ENCODE results near the gene OCIAD2.
"Not testable (repeated sequence)": the region's sequence is repeated elsewhere in the genome, so short reads cannot be mapped to it uniquely, and the experiment has no call there.

The OCIAD2 gene

GRCh38 chr4:48906206-48907173, at the start of gene OCIAD2:
Gene OCIAD2, minus strand, starts transcription at chr4:48906774. Its CDS starts 2,225 bp downstream, at chr4:48904549.
- DNase-seq (ENCODE audit: low read depth in 3 of 3): peak; percentile 60 to 78 (median 66)

- DNase-seq (ENCODE audit: low read depth in 3 of 3): no peak
Measured at GRCh38 chr4:48954314-48954713, 47.7 kb upstream of the OCIAD2 start.

- no peak for DNase-seq (ENCODE audit: low read depth in 3 of 3)
Measured at GRCh38 chr4:48949518-48950219, 43.1 kb upstream of the OCIAD2 start.

- DNase-seq (ENCODE audit: low read depth in 3 of 3): no peak
Measured at GRCh38 chr4:48949086-48949485, 42.5 kb upstream of the OCIAD2 start.

GRCh38 chr4:48947731-48948130, 41.2 kb upstream of the OCIAD2 start:
- no peak for DNase-seq (ENCODE audit: low read depth in 3 of 3)

GRCh38 chr4:48945981-48946380, 39.4 kb upstream of the OCIAD2 start:
- DNase-seq (ENCODE audit: low read depth in 3 of 3): no peak

- DNase-seq (ENCODE audit: low read depth in 3 of 3): peak in 2 of 3 experiments; percentile 2 to 8
Measured at GRCh38 chr4:48944756-48945241, 38.2 kb upstream of the OCIAD2 start.

GRCh38 chr4:48944252-48944651, 37.7 kb upstream of the OCIAD2 start:
- no peak for DNase-seq (ENCODE audit: low read depth in 3 of 3)

- no peak for DNase-seq (ENCODE audit: low read depth in 3 of 3)
Measured at GRCh38 chr4:48943387-48943786, 36.8 kb upstream of the OCIAD2 start.

GRCh38 chr4:48939785-48940184, 33.2 kb upstream of the OCIAD2 start:
- no peak for DNase-seq (ENCODE audit: low read depth in 3 of 3)

GRCh38 chr4:48938831-48939230, 32.3 kb upstream of the OCIAD2 start:
- DNase-seq (ENCODE audit: low read depth in 3 of 3): no peak

GRCh38 chr4:48937033-48937432, 30.5 kb upstream of the OCIAD2 start:
- no peak for DNase-seq (ENCODE audit: low read depth in 3 of 3)

GRCh38 chr4:48931459-48931858, 24.9 kb upstream of the OCIAD2 start:
- DNase-seq (ENCODE audit: low read depth in 3 of 3): no peak

- no peak for DNase-seq (ENCODE audit: low read depth in 3 of 3)
Measured at GRCh38 chr4:48930654-48931053, 24.1 kb upstream of the OCIAD2 start.

GRCh38 chr4:48924416-48924815, 17.8 kb upstream of the OCIAD2 start:
- DNase-seq (ENCODE audit: low read depth in 3 of 3): no peak

GRCh38 chr4:48923065-48923464, 16.5 kb upstream of the OCIAD2 start:
- not testable (repeated sequence) for DNase-seq (ENCODE audit: low read depth in 3 of 3)

- no peak for DNase-seq (ENCODE audit: low read depth in 3 of 3)
Measured at GRCh38 chr4:48914311-48914710, 7.7 kb upstream of the OCIAD2 start.

GRCh38 chr4:48913346-48913745, 6.8 kb upstream of the OCIAD2 start:
- no peak for DNase-seq (ENCODE audit: low read depth in 3 of 3)

GRCh38 chr4:48912349-48912748, 5.8 kb upstream of the OCIAD2 start:
- DNase-seq (ENCODE audit: low read depth in 3 of 3): no peak

GRCh38 chr4:48910511-48910910, 3.9 kb upstream of the OCIAD2 start:
- DNase-seq (ENCODE audit: low read depth in 3 of 3): no peak

GRCh38 chr4:48909697-48910096, 3.1 kb upstream of the OCIAD2 start:
- peak; percentile 10 to 29 (median 15) for DNase-seq (ENCODE audit: low read depth in 3 of 3)

- DNase-seq (ENCODE audit: low read depth in 3 of 3): no peak
Measured at GRCh38 chr4:48908687-48909086, 2.1 kb upstream of the OCIAD2 start.
